GM23338 (cell line): Measurements from ENCODE around the gene STK4.

Source experiments
- CREB1 ChIP-seq: fragments of 250-450 bp; sonication (Bioruptor Pico); IDR thresholded peaks from 2 replicates; pipeline ENCODE4 v1.5.0; 2020; ENCODE audit warnings: low read depth, mild to moderate bottlenecking, moderate library complexity
- EZH2 ChIP-seq: fragments of 200-600 bp; sonication (generic); IDR thresholded peaks from one replicate; pipeline ENCODE4 v1.8.0; 2017; ENCODE audit warnings: antibody characterized with exemption, mild to moderate bottlenecking, low read depth; ENCODE audit not compliant: unreplicated experiment
- EZH2phosphoT487 ChIP-seq: fragments of 200-600 bp; sonication (generic); IDR thresholded peaks from one replicate; pipeline ENCODE4 v1.8.1; 2018; ENCODE audit warnings: antibody characterized with exemption; ENCODE audit not compliant: unreplicated experiment
- JUNB ChIP-seq: IDR thresholded peaks from one replicate; pipeline ENCODE4 v1.6.1; 2016; ENCODE audit warnings: antibody characterized with exemption; ENCODE audit not compliant: unreplicated experiment
- NANOG ChIP-seq: IDR thresholded peaks from 2 replicates; pipeline ENCODE4 v1.6.1; 2016; ENCODE audit warnings: antibody characterized with exemption, borderline replicate concordance
- POLR2AphosphoS5 ChIP-seq: IDR thresholded peaks from 2 replicates; pipeline ENCODE4 v1.6.1; 2016; ENCODE audit warnings: antibody characterized with exemption, low read depth
- REST ChIP-seq: IDR thresholded peaks from one replicate; pipeline ENCODE4 v1.6.1; 2018; ENCODE audit warnings: antibody characterized with exemption; ENCODE audit not compliant: unreplicated experiment
- STAT1 ChIP-seq: IDR thresholded peaks from one replicate; pipeline ENCODE4 v1.6.1; 2016; ENCODE audit warnings: antibody characterized with exemption; ENCODE audit not compliant: unreplicated experiment
- ZNF114 ChIP-seq: fragments of 250-450 bp; sonication (Bioruptor Pico); IDR thresholded peaks from 2 replicates; pipeline ENCODE4 v1.5.0; 2020; ENCODE audit warnings: mild to moderate bottlenecking, moderate library complexity
- ZNF331 ChIP-seq: fragments of 250-450 bp; sonication (Bioruptor Pico); IDR thresholded peaks from 2 replicates; pipeline ENCODE4 v1.5.0; 2020; ENCODE audit warnings: low read depth, mild to moderate bottlenecking, moderate library complexity
- TF ChIP-seq, protein P1 (sequence below), 2 experiments: fragments of 200-600 bp in 1 of 2; sonication (generic) in 1 of 2; conservative IDR thresholded peaks; 2 replicates each; pipeline versions ENCODE4 v1.5.1 to v1.6.1; 2016 to 2017; ENCODE audit warnings: antibody characterized with exemption in 2 of 2, low read depth in 2 of 2, mild to moderate bottlenecking in 2 of 2, moderate library complexity in 1 of 2
- TF ChIP-seq, protein P2 (sequence below): IDR thresholded peaks from 2 replicates; pipeline ENCODE4 v1.6.1; 2016; ENCODE audit warnings: antibody characterized with exemption
- TF ChIP-seq, protein P3 (sequence below): fragments of 250-450 bp; sonication (Bioruptor Pico); IDR thresholded peaks from 2 replicates; pipeline ENCODE4 v1.5.0; 2020; ENCODE audit warnings: mild to moderate bottlenecking, moderate library complexity

DNA sequence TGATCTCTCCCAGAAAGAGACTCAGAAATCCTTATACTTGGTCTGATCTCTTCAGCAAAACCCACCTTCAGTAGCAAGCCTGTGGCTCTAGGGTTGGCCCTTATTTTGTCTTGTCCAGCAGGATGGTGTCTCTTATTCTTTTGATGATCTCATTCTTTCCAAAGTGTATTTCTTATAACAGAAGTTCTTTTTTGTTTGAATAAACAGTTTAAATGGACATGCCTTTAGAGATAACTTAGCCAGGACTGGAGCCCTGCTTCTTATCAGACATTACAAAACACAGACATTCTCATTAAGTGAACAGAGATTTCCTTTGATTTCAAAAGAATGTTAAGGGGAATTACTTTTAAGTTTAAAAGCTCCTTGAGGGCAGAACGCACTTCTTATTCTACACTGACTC, 102.9 kb downstream of the STK4 start:
- TF ChIP-seq EZH2phosphoT487 (no peak), REST (no peak), JUNB (no peak), POLR2AphosphoS5 (no peak), NANOG (no peak), EZH2 (no peak), CREB1 (no peak), ZNF114 (no peak), STAT1 (no peak), ZNF331 (CRISPR knock-in tag) (no peak)
- TF ChIP-seq, protein P1, sequence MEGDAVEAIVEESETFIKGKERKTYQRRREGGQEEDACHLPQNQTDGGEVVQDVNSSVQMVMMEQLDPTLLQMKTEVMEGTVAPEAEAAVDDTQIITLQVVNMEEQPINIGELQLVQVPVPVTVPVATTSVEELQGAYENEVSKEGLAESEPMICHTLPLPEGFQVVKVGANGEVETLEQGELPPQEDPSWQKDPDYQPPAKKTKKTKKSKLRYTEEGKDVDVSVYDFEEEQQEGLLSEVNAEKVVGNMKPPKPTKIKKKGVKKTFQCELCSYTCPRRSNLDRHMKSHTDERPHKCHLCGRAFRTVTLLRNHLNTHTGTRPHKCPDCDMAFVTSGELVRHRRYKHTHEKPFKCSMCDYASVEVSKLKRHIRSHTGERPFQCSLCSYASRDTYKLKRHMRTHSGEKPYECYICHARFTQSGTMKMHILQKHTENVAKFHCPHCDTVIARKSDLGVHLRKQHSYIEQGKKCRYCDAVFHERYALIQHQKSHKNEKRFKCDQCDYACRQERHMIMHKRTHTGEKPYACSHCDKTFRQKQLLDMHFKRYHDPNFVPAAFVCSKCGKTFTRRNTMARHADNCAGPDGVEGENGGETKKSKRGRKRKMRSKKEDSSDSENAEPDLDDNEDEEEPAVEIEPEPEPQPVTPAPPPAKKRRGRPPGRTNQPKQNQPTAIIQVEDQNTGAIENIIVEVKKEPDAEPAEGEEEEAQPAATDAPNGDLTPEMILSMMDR (conservative IDR thresholded peaks at IDR 0.05; ENCODE audit: low read depth in 2 of 2) = no peak
- TF ChIP-seq, protein P2, sequence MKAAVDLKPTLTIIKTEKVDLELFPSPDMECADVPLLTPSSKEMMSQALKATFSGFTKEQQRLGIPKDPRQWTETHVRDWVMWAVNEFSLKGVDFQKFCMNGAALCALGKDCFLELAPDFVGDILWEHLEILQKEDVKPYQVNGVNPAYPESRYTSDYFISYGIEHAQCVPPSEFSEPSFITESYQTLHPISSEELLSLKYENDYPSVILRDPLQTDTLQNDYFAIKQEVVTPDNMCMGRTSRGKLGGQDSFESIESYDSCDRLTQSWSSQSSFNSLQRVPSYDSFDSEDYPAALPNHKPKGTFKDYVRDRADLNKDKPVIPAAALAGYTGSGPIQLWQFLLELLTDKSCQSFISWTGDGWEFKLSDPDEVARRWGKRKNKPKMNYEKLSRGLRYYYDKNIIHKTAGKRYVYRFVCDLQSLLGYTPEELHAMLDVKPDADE = no peak
- TF ChIP-seq, protein P3, sequence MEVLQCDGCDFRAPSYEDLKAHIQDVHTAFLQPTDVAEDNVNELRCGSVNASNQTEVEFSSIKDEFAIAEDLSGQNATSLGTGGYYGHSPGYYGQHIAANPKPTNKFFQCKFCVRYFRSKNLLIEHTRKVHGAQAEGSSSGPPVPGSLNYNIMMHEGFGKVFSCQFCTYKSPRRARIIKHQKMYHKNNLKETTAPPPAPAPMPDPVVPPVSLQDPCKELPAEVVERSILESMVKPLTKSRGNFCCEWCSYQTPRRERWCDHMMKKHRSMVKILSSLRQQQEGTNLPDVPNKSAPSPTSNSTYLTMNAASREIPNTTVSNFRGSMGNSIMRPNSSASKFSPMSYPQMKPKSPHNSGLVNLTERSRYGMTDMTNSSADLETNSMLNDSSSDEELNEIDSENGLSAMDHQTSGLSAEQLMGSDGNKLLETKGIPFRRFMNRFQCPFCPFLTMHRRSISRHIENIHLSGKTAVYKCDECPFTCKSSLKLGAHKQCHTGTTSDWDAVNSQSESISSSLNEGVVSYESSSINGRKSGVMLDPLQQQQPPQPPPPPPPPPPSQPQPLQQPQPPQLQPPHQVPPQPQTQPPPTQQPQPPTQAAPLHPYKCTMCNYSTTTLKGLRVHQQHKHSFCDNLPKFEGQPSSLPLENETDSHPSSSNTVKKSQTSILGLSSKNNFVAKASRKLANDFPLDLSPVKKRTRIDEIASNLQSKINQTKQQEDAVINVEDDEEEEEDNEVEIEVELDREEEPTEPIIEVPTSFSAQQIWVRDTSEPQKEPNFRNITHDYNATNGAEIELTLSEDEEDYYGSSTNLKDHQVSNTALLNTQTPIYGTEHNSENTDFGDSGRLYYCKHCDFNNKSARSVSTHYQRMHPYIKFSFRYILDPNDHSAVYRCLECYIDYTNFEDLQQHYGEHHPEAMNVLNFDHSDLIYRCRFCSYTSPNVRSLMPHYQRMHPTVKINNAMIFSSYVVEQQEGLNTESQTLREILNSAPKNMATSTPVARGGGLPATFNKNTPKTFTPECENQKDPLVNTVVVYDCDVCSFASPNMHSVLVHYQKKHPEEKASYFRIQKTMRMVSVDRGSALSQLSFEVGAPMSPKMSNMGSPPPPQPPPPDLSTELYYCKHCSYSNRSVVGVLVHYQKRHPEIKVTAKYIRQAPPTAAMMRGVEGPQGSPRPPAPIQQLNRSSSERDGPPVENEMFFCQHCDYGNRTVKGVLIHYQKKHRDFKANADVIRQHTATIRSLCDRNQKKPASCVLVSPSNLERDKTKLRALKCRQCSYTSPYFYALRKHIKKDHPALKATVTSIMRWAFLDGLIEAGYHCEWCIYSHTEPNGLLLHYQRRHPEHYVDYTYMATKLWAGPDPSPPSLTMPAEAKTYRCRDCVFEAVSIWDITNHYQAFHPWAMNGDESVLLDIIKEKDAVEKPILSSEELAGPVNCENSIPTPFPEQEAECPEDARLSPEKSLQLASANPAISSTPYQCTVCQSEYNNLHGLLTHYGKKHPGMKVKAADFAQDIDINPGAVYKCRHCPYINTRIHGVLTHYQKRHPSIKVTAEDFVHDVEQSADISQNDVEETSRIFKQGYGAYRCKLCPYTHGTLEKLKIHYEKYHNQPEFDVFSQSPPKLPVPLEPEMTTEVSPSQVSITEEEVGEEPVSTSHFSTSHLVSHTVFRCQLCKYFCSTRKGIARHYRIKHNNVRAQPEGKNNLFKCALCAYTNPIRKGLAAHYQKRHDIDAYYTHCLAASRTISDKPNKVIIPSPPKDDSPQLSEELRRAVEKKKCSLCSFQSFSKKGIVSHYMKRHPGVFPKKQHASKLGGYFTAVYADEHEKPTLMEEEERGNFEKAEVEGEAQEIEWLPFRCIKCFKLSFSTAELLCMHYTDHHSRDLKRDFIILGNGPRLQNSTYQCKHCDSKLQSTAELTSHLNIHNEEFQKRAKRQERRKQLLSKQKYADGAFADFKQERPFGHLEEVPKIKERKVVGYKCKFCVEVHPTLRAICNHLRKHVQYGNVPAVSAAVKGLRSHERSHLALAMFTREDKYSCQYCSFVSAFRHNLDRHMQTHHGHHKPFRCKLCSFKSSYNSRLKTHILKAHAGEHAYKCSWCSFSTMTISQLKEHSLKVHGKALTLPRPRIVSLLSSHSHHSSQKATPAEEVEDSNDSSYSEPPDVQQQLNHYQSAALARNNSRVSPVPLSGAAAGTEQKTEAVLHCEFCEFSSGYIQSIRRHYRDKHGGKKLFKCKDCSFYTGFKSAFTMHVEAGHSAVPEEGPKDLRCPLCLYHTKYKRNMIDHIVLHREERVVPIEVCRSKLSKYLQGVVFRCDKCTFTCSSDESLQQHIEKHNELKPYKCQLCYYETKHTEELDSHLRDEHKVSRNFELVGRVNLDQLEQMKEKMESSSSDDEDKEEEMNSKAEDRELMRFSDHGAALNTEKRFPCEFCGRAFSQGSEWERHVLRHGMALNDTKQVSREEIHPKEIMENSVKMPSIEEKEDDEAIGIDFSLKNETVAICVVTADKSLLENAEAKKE (CRISPR knock-in tag) = no peak
